Left lung (tissue), 10 donors: ENCODE measurements around the gene COL25A1. TPM values are rescaled to one million over a fixed set of nuclear protein-coding genes. Genes with fewer than 3 reads are reported as not detected.
A peak's percentile ranks its signal among the peaks of the same experiment; 100 is the strongest.

Experiments used
- ATAC-seq: fragments of 200-7000 bp; cut with Tn5 transposase; one replicate; pipeline ENCODE4 v1.9.1; 2020; ENCODE audit warnings: moderate library complexity
- DNase-seq, 4 donors: peaks; one replicate each; pipeline ENCODE4 v3.0.0-alpha.2; 2013 to 2020
- H3K27ac ChIP-seq, 2 donors: fragments of 200-600 bp; sonication (generic) in 1 of 2; one replicate each; pipeline versions ENCODE4 v1.5.0 to v1.8.0; 2020 to 2021
- H3K27me3 ChIP-seq, 2 donors: fragments of 200-600 bp; sonication (generic) in 1 of 2; one replicate each; pipeline versions ENCODE4 v1.5.0 to v1.8.0; 2020 to 2021
- H3K36me3 ChIP-seq, 2 donors: fragments of 200-600 bp; sonication (generic) in 1 of 2; one replicate each; pipeline versions ENCODE4 v1.5.0 to v1.8.0; 2020 to 2021
- H3K4me1 ChIP-seq, 2 donors: fragments of 200-600 bp; one replicate each; pipeline ENCODE4 v1.8.0; 2021
- H3K4me3 ChIP-seq, 2 donors: fragments of 200-600 bp; sonication (generic) in 1 of 2; one replicate each; pipeline versions ENCODE4 v1.5.0 to v1.8.0; 2020 to 2021; ENCODE audit warnings: mild to moderate bottlenecking in 1 of 2
- H3K9me3 ChIP-seq, 2 donors: fragments of 200-600 bp; sonication (generic) in 1 of 2; one replicate each; pipeline versions ENCODE4 v1.5.0 to v1.8.0; 2020 to 2021
- intact Hi-C, 2 donors: fragments of 100-400 bp; cut with DNase I; formaldehyde crosslinking; loops; one replicate each; pipeline versions ENCODE4 v1.11.2 to v1.14.2; 2022
- polyA plus RNA-seq, 6 donors: library from polyadenylated mRNA; unstranded; fragments of 120-200 nt; gene quantifications; one replicate each; pipeline ENCODE4 v1.2.1, GENCODE V29; 2013; ENCODE audit not compliant: insufficient read length in 6 of 6
- total RNA-seq, 2 donors: library from RNA; stranded (reverse); fragmentation: NEBNext Ultra II Directional; extraction: Animal tissue kit (Norgen Biotek cat#: 25700); gene quantifications; one replicate each; pipeline ENCODE4 v1.2.1, GENCODE V29; 2021
- TF ChIP-seq, protein P1 (sequence below), 2 donors: fragments of 200-600 bp; sonication (generic) in 1 of 2; IDR thresholded peaks; one replicate each; pipeline versions ENCODE4 v1.5.0 to v1.8.0; 2021; ENCODE audit warnings: antibody characterized with exemption in 2 of 2
- donor health status: DM: no; HTN: yes; CAD: no.
- donor health status: DM: no; HTN: no; CAD: no.

COL25A1 gene
- total and polyA plus RNA-seq, 8 donors = 0.13 to 1.8 (median 1.4) TPM

GRCh38 chr4:108834835-108835384, 467.5 kb downstream of the COL25A1 start:
- ATAC-seq = peak; percentile 59

GRCh38 chr4:108834166-108834834, 468.2 kb downstream of the COL25A1 start:
- Histone ChIP-seq H3K36me3 (no peaks in the 10 kb centered on the region), H3K9me3 (no peaks in the 10 kb centered on the region), H3K4me1 (no peaks in the 10 kb centered on the region), H3K27ac (no peak overlapping the region), H3K27me3 (no peaks in the 10 kb centered on the region), H3K4me3 (no peak overlapping the region)
- TF ChIP-seq, protein P1, sequence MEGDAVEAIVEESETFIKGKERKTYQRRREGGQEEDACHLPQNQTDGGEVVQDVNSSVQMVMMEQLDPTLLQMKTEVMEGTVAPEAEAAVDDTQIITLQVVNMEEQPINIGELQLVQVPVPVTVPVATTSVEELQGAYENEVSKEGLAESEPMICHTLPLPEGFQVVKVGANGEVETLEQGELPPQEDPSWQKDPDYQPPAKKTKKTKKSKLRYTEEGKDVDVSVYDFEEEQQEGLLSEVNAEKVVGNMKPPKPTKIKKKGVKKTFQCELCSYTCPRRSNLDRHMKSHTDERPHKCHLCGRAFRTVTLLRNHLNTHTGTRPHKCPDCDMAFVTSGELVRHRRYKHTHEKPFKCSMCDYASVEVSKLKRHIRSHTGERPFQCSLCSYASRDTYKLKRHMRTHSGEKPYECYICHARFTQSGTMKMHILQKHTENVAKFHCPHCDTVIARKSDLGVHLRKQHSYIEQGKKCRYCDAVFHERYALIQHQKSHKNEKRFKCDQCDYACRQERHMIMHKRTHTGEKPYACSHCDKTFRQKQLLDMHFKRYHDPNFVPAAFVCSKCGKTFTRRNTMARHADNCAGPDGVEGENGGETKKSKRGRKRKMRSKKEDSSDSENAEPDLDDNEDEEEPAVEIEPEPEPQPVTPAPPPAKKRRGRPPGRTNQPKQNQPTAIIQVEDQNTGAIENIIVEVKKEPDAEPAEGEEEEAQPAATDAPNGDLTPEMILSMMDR (IDR thresholded peaks at IDR 0.05) = no peak
- ATAC-seq = no peak
- intact Hi-C loops = no loop called here
- no peak for DNase-seq

More at GRCh38 chr4:108834835-108835384, 467.5 kb downstream of the COL25A1 start:
- no peaks in the 10 kb centered on the region for H3K27me3 ChIP-seq
- TF ChIP-seq, protein P1 (IDR thresholded peaks at IDR 0.05) = peak; percentile 40 to 51
- DNase-seq = peak in 2 of 4 donors; percentile 36 to 38
- intact Hi-C loops = no loop called here
- no peaks in the 10 kb centered on the region for H3K36me3 ChIP-seq
- no peaks in the 10 kb centered on the region for H3K4me1 ChIP-seq
- H3K4me3 ChIP-seq = no peak overlapping the region
- H3K9me3 ChIP-seq = no peaks in the 10 kb centered on the region
- no peak overlapping the region for H3K27ac ChIP-seq

GRCh38 chr4:108833046-108833445, 469.4 kb downstream of the COL25A1 start:
- no peak overlapping the region for H3K27ac ChIP-seq
- DNase-seq (no peak), ATAC-seq (no peak)
- TF ChIP-seq, protein P1 (IDR thresholded peaks at IDR 0.05) = no peak
- no peaks in the 10 kb centered on the region for H3K36me3 ChIP-seq
- H3K4me1 ChIP-seq = no peaks in the 10 kb centered on the region
- H3K27me3 ChIP-seq = no peaks in the 10 kb centered on the region
- intact Hi-C loops = no loop called here
- H3K4me3 ChIP-seq = no peak overlapping the region
- no peaks in the 10 kb centered on the region for H3K9me3 ChIP-seq

- intact Hi-C loops = no loop called here
- H3K9me3 ChIP-seq = no peaks in the 10 kb centered on the region
- no peaks in the 10 kb centered on the region for H3K4me1 ChIP-seq
- H3K27me3 ChIP-seq = no peaks in the 10 kb centered on the region
- H3K36me3 ChIP-seq = no peaks in the 10 kb centered on the region
- ATAC-seq (no peak), DNase-seq (no peak)
- TF ChIP-seq, protein P1 (IDR thresholded peaks at IDR 0.05) = no peak
- H3K27ac ChIP-seq = no peak overlapping the region
- no peak overlapping the region for H3K4me3 ChIP-seq
Measured at GRCh38 chr4:108831886-108832285, 470.6 kb downstream of the COL25A1 start.

GRCh38 chr4:108831291-108831690, 471.2 kb downstream of the COL25A1 start:
- intact Hi-C loops = no loop called here
- Histone ChIP-seq H3K9me3 (no peaks in the 10 kb centered on the region), H3K27me3 (no peaks in the 10 kb centered on the region), H3K4me3 (no peak overlapping the region), H3K4me1 (no peaks in the 10 kb centered on the region), H3K36me3 (no peaks in the 10 kb centered on the region), H3K27ac (no peak overlapping the region)
- no peak for DNase-seq
- TF ChIP-seq, protein P1 (IDR thresholded peaks at IDR 0.05) = no peak
- no peak for ATAC-seq
